Hindlimb muscle (tissue), 1 donor: ENCODE measurements around the gene TRPM4. TPM values are rescaled to one million over a fixed set of nuclear protein-coding genes. Genes with fewer than 3 reads are reported as not detected.
"Not testable (repeated sequence)": the region's sequence is repeated elsewhere in the genome, so short reads cannot be mapped to it uniquely, and the experiment has no call there.

ENCODE experiments used
- DNase-seq: peaks from one replicate; pipeline ENCODE4 v3.0.0-alpha.2; 2013
- polyA plus RNA-seq: library from polyadenylated mRNA; unstranded; fragments of 120-200 nt; gene quantifications from one replicate; pipeline ENCODE4 v1.2.1, GENCODE V29; 2013; ENCODE audit not compliant: insufficient read length

Gene TRPM4
- polyA plus RNA-seq = 49.4 TPM

GRCh38 chr19:49157445-49158224 lies at the start of gene TRPM4:
Gene TRPM4 (plus strand): TSS chr19:49157792. CDS start chr19:49157867, 75 bp downstream.
- peak; percentile 89 for DNase-seq

- no peak for DNase-seq
Measured at GRCh38 chr19:49109051-49109450, 48.5 kb upstream of the TRPM4 start.

- no peak for DNase-seq
Measured at GRCh38 chr19:49109569-49110233, 47.9 kb upstream of the TRPM4 start.

GRCh38 chr19:49110567-49110966 lies 47.0 kb upstream of the TRPM4 start:
- no peak for DNase-seq

DNA sequence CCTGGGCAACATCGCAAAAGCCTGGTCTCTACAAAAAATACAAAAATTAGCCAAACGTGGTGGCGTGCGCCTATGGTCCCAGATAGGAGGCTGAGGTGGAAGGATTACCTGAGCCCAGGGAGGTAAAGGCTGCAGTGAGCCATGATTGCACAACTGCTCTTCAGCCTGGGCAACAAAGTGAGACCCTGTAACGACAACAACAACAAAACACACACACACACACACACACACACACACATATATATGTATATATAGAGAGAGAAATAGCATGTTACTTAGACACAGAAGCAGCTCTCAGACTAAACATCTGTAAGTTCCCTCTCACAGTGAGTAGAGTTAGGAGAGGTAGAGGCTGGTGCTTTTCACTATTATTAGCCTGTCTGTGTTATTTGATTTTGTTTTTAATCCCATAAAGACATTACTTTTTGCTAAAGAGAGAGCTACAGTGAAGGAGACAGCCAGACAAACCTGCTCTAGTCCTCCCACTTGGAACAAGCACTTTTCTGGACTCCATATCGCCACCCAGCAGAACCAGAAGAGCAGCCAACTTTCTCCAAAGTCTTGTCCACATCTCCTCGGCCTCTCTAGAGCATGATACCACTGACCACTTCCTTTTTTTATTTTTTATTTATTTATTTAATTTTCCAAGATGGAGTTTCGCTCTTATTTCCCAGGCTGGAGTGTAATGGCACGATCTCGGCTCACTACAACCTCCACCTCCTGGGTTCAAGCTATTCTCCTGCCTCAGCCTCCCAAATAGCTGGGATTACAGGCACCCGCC lies 46.2 kb upstream of the TRPM4 start:
- no peak for DNase-seq

DNA sequence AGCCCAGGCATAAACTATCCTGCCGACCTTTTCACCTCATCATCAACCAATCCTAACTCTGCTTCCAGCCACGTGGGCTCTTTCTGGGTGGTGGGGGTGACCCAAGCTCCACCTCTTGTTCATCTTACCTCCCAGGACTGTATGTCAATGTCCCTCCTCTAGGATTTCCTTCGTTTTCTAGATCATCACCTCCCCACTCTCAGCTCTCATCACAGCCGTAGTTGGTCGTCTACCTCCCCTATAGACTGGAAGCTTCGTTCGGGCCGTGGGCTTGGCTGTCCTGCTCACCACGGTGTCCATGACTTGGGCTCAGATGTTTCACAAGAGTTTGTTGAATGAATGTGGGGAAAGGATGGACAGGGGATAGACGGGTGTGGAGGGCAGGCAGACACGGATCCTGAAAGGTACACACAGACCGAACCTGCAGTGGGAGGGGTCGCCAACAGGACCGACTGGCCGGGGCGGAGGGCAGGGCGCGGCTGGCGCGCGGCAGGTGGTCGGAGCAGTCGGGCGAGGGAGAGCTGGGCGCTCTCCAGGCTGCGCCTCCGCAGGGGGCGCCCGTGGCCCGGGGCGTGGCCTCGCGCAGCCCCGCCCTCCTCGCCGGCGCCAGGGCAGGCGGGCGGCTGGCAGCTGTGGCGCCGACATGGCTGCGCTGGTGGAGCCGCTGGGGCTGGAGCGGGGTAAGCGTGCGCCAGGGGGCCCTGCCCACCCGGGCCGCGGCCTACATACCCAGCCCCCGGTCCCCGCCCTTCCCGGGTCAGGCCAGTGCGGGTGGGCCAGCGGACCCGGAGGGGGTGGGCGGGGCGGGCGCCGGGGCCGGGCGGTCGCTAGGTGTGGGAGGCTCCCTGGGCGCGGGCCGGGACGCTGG lies 43.6 kb upstream of the TRPM4 start, which contains the start of gene LIN7B:
Gene LIN7B (plus strand): TSS at position 609 of the 868 bp plus-strand sequence. CDS start 35 bp downstream, at position 644.
- peak; percentile 78 for DNase-seq

GRCh38 chr19:49114630-49115363 lies 42.8 kb upstream of the TRPM4 start:
- DNase-seq = peak; percentile 53

- DNase-seq = no peak
Measured at GRCh38 chr19:49116544-49116943, 41.0 kb upstream of the TRPM4 start.

GRCh38 chr19:49117677-49118564 lies 39.7 kb upstream of the TRPM4 start:
- DNase-seq = no peak

GRCh38 chr19:49118565-49119410 lies 38.8 kb upstream of the TRPM4 start, which contains the start of gene C19orf73:
Gene C19orf73 (minus strand): TSS chr19:49119143. CDS start chr19:49119022, 121 bp downstream.
- DNase-seq = peak; percentile 95

DNA sequence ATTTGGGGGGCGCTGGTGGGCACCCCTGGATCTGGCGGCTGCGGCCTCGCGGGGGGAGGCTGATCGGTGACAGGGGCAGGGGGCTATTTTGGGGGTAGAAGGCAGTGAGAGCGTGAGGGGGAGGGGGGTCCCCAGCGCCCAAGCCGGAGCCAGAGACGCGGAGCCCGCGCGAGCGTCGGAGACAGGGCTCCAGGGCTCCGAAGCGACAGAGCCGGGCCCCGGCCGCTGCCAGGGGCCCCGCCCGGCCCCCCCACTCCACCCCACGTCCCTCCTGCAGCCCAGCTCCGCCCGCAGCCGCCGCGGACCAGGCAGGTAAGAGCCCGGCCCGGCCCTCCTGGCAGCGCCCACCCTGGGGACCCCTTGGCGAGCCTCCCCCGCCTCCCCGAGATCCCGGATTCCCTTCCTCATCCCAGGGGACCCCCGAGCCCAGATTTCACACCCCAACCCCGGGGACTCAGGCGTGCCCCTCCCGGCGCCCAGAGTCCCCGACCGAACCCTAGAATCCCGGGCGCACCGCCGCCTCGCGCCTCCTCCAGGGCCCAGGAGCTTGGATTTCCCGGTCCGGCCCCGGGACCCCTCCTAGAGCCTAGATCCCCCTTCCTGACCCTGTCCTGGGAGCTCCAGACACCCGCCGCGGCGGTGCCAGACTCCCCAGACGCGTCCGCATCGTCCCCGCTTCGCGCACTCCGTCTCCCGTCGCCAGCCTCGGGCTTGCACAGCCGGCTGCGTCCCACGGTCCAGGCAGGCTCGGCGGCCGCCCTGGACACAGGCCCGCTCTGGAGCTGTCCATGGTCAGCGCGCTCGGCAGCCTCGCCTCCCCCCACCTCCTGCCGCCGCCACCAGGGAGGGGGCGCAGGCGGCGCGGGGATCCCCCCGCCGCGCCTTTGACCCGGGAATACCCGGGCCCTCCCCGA lies 37.9 kb upstream of the TRPM4 start, which contains the start of gene PPFIA3:
Gene PPFIA3 (plus strand): TSS at position 134 of the 914 bp plus-strand sequence. CDS start 8,330 bp downstream, outside the sequence.
- peak; percentile 74 for DNase-seq

DNA sequence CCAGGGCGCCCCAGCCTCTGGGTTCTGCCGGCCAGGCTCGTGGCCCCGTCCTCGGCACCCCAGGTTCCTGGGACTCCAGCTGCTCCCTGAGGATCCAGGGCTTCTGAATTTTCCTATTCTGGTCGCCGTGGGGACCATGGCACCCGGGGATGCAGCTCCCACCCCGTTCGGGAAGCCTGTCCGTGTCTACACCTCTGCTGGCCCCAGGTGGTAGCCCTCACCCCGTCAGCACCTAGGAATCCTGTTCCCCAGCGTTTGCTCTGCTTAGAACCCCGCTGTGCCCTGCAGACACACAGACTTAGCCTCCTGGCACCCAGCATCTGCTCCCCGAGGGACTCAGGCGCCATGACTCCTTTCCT lies 37.3 kb upstream of the TRPM4 start:
- no peak for DNase-seq

- DNase-seq = no peak
Measured at GRCh38 chr19:49120868-49121267, 36.7 kb upstream of the TRPM4 start.

DNA sequence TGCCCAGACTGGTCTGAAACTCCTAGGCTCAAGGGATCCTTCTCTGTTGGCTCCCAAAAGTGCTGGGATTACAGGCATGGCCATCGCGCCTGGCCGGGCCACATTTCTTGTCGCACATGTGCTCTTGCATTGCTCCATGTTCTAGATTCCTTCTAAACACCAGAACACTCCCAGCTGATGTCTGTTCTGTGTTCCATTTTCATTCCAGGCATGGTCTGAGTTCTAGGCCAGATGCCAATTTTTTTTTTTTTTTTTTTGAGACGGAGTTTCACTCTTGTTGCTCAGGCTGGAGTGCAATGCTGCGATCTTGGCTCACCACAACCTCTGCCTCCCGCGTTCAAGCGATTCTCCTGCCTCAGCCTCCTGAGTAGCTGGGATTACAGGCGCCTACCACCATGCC lies 35.8 kb upstream of the TRPM4 start:
- DNase-seq = not testable (repeated sequence)

DNA sequence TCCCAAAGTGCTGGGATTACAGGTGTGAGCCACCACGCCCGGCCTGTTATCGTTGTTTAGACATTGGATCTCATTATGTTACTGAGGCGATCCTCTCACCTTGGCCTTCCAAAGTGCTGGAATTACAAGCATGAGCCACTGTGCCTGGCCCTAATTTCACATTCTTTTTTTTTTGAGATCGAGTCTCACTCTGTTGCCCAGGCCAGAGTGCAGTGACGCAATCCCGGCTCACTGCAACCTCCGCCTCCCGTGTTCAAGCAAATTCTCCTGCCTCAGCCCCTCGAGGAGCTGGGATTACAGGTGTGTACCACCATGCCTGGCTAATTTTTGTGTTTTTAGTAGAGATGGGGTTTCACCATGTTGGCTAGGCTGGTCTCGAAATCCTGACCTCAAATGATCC lies 34.3 kb upstream of the TRPM4 start:
- DNase-seq = not testable (repeated sequence)

DNA sequence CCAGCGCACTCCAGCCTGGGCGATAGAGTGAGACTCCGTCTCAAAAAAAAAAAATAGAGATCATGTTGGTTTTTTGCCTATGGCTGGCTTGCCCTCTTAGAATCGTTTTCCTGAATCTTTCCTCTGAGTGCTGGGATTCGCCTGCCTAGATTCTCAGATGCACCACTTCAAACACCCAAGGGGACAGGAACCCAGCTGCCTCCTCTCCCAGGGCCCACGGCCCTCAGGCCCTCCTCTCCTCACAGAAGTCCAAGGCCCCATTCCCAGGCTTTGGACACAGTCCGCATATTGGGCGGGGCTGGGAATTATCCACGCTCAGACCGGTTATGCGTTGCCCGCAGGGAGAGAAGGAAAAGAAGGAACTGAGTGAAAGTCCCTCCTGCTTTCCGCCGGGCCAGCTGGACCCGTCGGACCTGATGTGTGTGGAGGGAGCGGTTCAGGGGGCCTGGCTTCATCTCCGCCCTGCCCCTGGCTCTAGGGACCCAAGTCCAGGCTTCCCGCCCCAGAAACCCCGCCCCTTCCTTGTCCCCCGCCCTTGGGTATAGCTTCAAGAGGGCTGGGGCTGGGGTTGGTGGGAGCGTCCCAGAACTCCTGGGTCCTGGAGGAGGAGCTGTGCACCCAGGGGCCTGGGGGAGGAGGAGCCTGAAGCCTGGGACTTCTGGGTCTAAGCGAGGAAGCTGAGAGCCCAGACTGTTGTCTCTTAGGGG lies 32.4 kb upstream of the TRPM4 start:
- no peak for DNase-seq

- DNase-seq = no peak
Measured at GRCh38 chr19:49126575-49126974, 31.0 kb upstream of the TRPM4 start.
